LNCaP clone FGC (cell line): ENCODE measurements around the gene CAMKK2.

Experiments used
- DNase-seq: peaks from one replicate; pipeline ENCODE4 v3.0.0-alpha.2; 2011; ENCODE audit warnings: low read depth
- H3K4me3 ChIP-seq: 2 replicates; pipeline ENCODE4 v1.5.1; 2011; ENCODE audit warnings: mild to moderate bottlenecking, low read depth, low read length, control low read depth
- CTCF ChIP-seq: IDR thresholded peaks from 2 replicates; pipeline ENCODE4 v1.5.1; 2012; ENCODE audit warnings: mild to moderate bottlenecking; ENCODE audit not compliant: control insufficient read depth, insufficient read depth; ENCODE audit errors: extremely low read depth

CAMKK2 gene

GRCh38 chr12:121331248-121331647 lies 34.7 kb upstream of the CAMKK2 start:
- DNase-seq = no peak
- no peak overlapping the region for H3K4me3 ChIP-seq
- TF ChIP-seq CTCF = no peak

GRCh38 chr12:121330692-121331091 lies 34.2 kb upstream of the CAMKK2 start:
- TF ChIP-seq CTCF = no peak
- no peak for DNase-seq
- H3K4me3 ChIP-seq = no peak overlapping the region

- no peak overlapping the region for H3K4me3 ChIP-seq
- TF ChIP-seq CTCF = no peak
- DNase-seq = no peak
Observed at GRCh38 chr12:121330195-121330594, 33.7 kb upstream of the CAMKK2 start.

GRCh38 chr12:121328620-121329019 lies 32.1 kb upstream of the CAMKK2 start:
- H3K4me3 ChIP-seq = no peak overlapping the region
- TF ChIP-seq CTCF = no peak
- DNase-seq = no peak

- no peak for TF ChIP-seq CTCF
- no peak overlapping the region for H3K4me3 ChIP-seq
- DNase-seq = no peak
Observed at GRCh38 chr12:121326996-121327674, 30.6 kb upstream of the CAMKK2 start.

GRCh38 chr12:121325922-121326396 lies 29.4 kb upstream of the CAMKK2 start:
- no peak for DNase-seq
- no peak overlapping the region for H3K4me3 ChIP-seq
- TF ChIP-seq CTCF = no peak

GRCh38 chr12:121323908-121324307 lies 27.4 kb upstream of the CAMKK2 start:
- DNase-seq = no peak
- no peak for TF ChIP-seq CTCF
- no peak overlapping the region for H3K4me3 ChIP-seq
